Left ventricle myocardium inferior (tissue), 1 donor: ENCODE results near the gene C19orf85. TPM values are rescaled to one million over a fixed set of nuclear protein-coding genes. Genes with fewer than 3 reads are reported as not detected.

Experiments used
- DNase-seq: peaks from one replicate; pipeline ENCODE4 v3.0.0-alpha.2; 2020
- H3K27ac ChIP-seq: fragments of 200-600 bp; replicated peaks from 2 replicates; pipeline ENCODE4 v1.8.0; 2021
- H3K27me3 ChIP-seq: fragments of 200-600 bp; 2 replicates; pipeline ENCODE4 v1.8.0; 2021; ENCODE audit warnings: low read depth
- H3K36me3 ChIP-seq: fragments of 200-600 bp; 2 replicates; pipeline ENCODE4 v1.8.0; 2021
- H3K4me1 ChIP-seq: fragments of 200-600 bp; 2 replicates; pipeline ENCODE4 v1.8.0; 2021
- H3K4me3 ChIP-seq: fragments of 200-600 bp; 2 replicates; pipeline ENCODE4 v1.8.0; 2021; ENCODE audit warnings: mild to moderate bottlenecking, moderate library complexity
- H3K9me3 ChIP-seq: fragments of 200-600 bp; replicated peaks from 2 replicates; pipeline ENCODE4 v1.8.0; 2021
- intact Hi-C: fragments of 100-400 bp; cut with micrococcal nuclease; formaldehyde crosslinking; loops from one replicate; pipeline ENCODE4 v1.11.0; 2022
- total RNA-seq: library from RNA; stranded (reverse); fragmentation: NEBNext Ultra II Directional; extraction: Animal tissue kit (Norgen Biotek cat#: 25700); gene quantifications from one replicate; pipeline ENCODE4 v1.2.1, GENCODE V29; 2021
- TF ChIP-seq, protein P1 (sequence below): fragments of 200-600 bp; IDR thresholded peaks from 2 replicates; pipeline ENCODE4 v1.8.0; 2021; ENCODE audit warnings: antibody characterized with exemption, mild to moderate bottlenecking, borderline replicate concordance
- donor health status: DM: no; HTN: yes; CAD: no; lungs with severe emphysema.

Gene C19orf85
- total RNA-seq, 1 donor from 2014 or later, result not detected

DNA sequence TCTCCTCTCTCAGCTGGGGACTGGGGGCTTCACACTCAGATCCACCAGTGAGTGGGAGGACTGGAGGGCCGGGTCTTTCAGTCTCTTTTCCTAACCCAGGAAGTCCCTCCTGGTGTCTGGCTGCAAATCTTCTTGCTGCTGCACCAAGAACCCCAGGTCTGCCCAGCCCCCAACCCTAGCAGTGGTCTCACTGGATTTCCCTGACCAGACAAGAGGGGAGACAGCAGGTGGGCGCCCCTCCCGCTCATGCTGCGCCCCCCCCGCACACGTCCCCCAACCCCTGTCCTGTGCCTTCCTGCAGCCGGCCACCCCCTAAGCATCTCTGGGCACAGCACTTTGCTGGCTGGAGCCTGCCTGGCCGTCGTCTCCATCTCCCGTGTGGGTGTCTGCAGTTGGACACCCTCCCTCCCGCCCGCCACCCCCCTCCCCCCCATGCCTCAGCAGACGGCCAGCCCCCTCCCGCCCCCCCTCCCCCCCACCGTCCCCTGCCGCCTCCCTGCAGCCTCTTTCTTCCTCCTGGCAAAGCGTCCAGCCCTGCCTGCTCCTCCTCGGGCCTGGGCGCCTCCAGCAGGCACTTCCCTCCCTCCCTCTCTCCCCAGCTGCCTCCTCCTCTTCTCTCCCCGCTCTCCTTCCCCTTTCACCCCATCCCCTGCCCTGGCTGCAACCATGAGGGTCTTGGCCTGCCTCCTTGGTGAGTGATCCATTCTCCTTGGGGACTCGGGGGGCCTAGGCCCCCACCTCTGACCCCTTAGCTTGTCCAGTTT is 23.6 kb upstream of the C19orf85 start, which contains the start of gene SSC5D:
Gene SSC5D, plus strand, starts transcription at position 513 of the 764 bp plus-strand sequence. Its CDS starts 154 bp downstream, at position 667.
- TF ChIP-seq, protein P1, sequence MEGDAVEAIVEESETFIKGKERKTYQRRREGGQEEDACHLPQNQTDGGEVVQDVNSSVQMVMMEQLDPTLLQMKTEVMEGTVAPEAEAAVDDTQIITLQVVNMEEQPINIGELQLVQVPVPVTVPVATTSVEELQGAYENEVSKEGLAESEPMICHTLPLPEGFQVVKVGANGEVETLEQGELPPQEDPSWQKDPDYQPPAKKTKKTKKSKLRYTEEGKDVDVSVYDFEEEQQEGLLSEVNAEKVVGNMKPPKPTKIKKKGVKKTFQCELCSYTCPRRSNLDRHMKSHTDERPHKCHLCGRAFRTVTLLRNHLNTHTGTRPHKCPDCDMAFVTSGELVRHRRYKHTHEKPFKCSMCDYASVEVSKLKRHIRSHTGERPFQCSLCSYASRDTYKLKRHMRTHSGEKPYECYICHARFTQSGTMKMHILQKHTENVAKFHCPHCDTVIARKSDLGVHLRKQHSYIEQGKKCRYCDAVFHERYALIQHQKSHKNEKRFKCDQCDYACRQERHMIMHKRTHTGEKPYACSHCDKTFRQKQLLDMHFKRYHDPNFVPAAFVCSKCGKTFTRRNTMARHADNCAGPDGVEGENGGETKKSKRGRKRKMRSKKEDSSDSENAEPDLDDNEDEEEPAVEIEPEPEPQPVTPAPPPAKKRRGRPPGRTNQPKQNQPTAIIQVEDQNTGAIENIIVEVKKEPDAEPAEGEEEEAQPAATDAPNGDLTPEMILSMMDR, result no peak
- peaks cover 21% of the 10 kb centered on the region for H3K27me3 ChIP-seq
- H3K36me3 ChIP-seq, result peaks cover 8% of the 10 kb centered on the region
- DNase-seq, result no peak
- H3K9me3 ChIP-seq, result no peaks in the 10 kb centered on the region
- H3K4me3 ChIP-seq, result peak within 1 kb of the TSS; percentile 80
- H3K27ac ChIP-seq, result peak within 1 kb of the TSS; percentile 90
- intact Hi-C loops, result no loop called here
- H3K4me1 ChIP-seq, result peaks cover 63% of the 10 kb centered on the region

GRCh38 chr19:55486971-55487923 is 22.7 kb upstream of the C19orf85 start:
- intact Hi-C loops, result no loop called here
- H3K4me3 ChIP-seq, result peak overlapping the region; percentile 80
- no peaks in the 10 kb centered on the region for H3K9me3 ChIP-seq
- H3K27me3 ChIP-seq, result peaks cover 12% of the 10 kb centered on the region
- peaks cover 62% of the 10 kb centered on the region for H3K4me1 ChIP-seq
- H3K27ac ChIP-seq, result peak overlapping the region; percentile 90
- TF ChIP-seq, protein P1, result no peak
- H3K36me3 ChIP-seq, result peaks cover 17% of the 10 kb centered on the region
- peak; percentile 66 for DNase-seq

DNA sequence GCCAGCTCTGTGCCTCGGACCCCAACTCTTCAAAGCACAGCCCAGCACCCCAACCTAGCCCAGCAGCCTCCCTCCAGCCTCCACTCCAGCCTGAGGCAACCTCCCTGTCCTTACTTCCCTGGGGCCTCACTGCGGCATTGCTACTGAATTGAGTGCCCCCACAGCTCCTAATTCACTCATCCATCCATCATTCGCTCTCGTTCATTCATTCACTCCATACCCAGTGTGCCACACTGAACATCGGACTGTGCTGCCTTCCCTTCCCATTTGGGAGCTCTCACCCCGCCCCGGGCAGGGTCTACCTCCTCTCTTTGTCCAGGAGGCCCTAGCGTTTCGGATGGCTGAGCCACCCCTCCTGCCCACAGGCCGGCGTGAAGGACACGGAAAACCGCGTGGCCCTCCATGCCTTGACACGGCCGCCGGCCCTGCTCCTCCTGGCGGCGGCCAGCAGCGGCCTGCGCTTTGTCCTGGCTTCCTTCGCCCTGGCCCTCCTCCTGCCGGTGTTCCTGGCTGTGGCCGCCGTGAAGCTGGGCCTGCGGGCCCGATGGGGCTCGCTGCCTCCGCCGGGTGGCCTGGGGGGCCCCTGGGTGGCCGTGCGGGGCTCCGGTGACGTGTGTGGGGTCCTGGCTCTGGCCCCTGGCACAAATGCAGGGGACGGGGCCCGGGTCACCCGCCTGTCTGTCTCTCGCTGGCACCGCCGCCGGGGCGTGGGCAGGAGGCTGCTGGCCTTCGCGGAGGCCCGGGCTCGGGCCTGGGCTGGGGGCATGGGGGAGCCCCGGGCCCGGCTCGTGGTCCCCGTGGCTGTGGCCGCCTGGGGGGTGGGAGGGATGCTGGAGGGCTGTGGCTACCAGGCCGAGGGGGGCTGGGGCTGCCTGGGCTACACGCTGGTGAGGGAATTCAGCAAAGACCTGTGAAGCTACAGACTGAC is 21.8 kb upstream of the C19orf85 start:
- Histone ChIP-seq H3K36me3 (peaks cover 24% of the 10 kb centered on the region), H3K27ac (peak overlapping the region; percentile 90), H3K4me3 (peak overlapping the region; percentile 80), H3K9me3 (no peaks in the 10 kb centered on the region), H3K4me1 (peaks cover 62% of the 10 kb centered on the region), H3K27me3 (peaks cover 11% of the 10 kb centered on the region)
- TF ChIP-seq, protein P1, result peak; percentile 44
- DNase-seq, result no peak
- intact Hi-C loops, result no loop called here

GRCh38 chr19:55485439-55486011 is 21.0 kb upstream of the C19orf85 start:
- intact Hi-C loops, result no loop called here
- no peak for DNase-seq
- Histone ChIP-seq H3K27ac (peak overlapping the region; percentile 90), H3K27me3 (peaks cover 7% of the 10 kb centered on the region), H3K4me3 (peak overlapping the region; percentile 80), H3K36me3 (peaks cover 25% of the 10 kb centered on the region), H3K4me1 (peaks cover 62% of the 10 kb centered on the region), H3K9me3 (no peaks in the 10 kb centered on the region)
- TF ChIP-seq, protein P1, result no peak
